Neural cell (in vitro differentiated cells): ENCODE results near the gene ALKBH6. TPM values are rescaled to one million over a fixed set of nuclear protein-coding genes. Genes with fewer than 3 reads are reported as not detected.

ENCODE experiments used
- H2AFZ ChIP-seq: fragments of 200-600, 300-800 bp; sonication (generic), shearing (Covaris generic); 2 replicates; pipeline ENCODE4 v1.6.0; 2014; ENCODE audit warnings: low read depth, mild to moderate bottlenecking, antibody characterized with exemption, low read length, moderate library complexity
- H3F3A ChIP-seq: fragments of 200-600 bp; shearing (Covaris generic); 2 replicates; pipeline ENCODE4 v1.6.1; 2016; ENCODE audit warnings: mild to moderate bottlenecking, moderate library complexity, mixed read lengths, antibody characterized with exemption, low read length; ENCODE audit not compliant: insufficient read depth, poor library complexity, severe bottlenecking
- H3K27ac ChIP-seq: fragments of 200-600, 300-800 bp; sonication (generic), shearing (Covaris generic); 2 replicates; pipeline ENCODE4 v1.5.1; 2014; ENCODE audit warnings: mild to moderate bottlenecking, low read length, moderate library complexity
- H3K27me3 ChIP-seq: fragments of 300-800, 200-600 bp; sonication (generic), shearing (Covaris generic); 2 replicates; pipeline ENCODE4 v1.6.0; 2014; ENCODE audit warnings: mild to moderate bottlenecking, low read depth, low read length, moderate library complexity; ENCODE audit not compliant: insufficient read depth
- H3K36me3 ChIP-seq: fragments of 300-800, 200-600 bp; sonication (generic), shearing (Covaris generic); 2 replicates; pipeline ENCODE4 v1.5.1; 2014; ENCODE audit warnings: mild to moderate bottlenecking, antibody characterized with exemption, low read length, moderate library complexity; ENCODE audit not compliant: insufficient read depth
- H3K4me2 ChIP-seq: fragments of 300-800, 200-600 bp; sonication (generic), shearing (Covaris generic); 2 replicates; pipeline ENCODE4 v1.6.0; 2014; ENCODE audit warnings: mild to moderate bottlenecking, low read length
- H3K4me3 ChIP-seq: fragments of 300-800, 200-600 bp; sonication (generic), shearing (Covaris generic); 2 replicates; pipeline ENCODE4 v1.5.1; 2014; ENCODE audit warnings: mild to moderate bottlenecking, low read length, moderate library complexity
- H3K79me2 ChIP-seq: fragments of 200-600 bp; shearing (Covaris generic); replicated peaks from 2 replicates; pipeline ENCODE4 v1.6.0; 2014; ENCODE audit warnings: mild to moderate bottlenecking, low read length, moderate library complexity; ENCODE audit not compliant: insufficient read depth
- H3K9ac ChIP-seq: fragments of 300-800, 200-600 bp; sonication (generic), shearing (Covaris generic); 2 replicates; pipeline ENCODE4 v1.6.1; 2016; ENCODE audit warnings: mild to moderate bottlenecking, low read length, mixed read lengths
- H3K9me2 ChIP-seq: fragments of 200-600 bp; shearing (Covaris generic); 2 replicates; pipeline ENCODE4 v1.6.1; 2016; ENCODE audit warnings: mild to moderate bottlenecking, low read length, mixed read lengths; ENCODE audit not compliant: insufficient read depth
- H3K9me3 ChIP-seq: fragments of 200-600, 300-800 bp; sonication (generic), shearing (Covaris generic); 2 replicates; pipeline ENCODE4 v1.6.1; 2016; ENCODE audit warnings: mild to moderate bottlenecking, mixed run types, low read length, moderate library complexity, mixed read lengths
- H4K20me1 ChIP-seq: fragments of 200-600 bp; shearing (Covaris generic); 2 replicates; pipeline ENCODE4 v1.6.1; 2016; ENCODE audit warnings: mild to moderate bottlenecking, mixed run types; ENCODE audit not compliant: insufficient read depth
- CTCF ChIP-seq: fragments of 450-650 bp; IDR thresholded peaks from 2 replicates; pipeline ENCODE4 v1.5.1; 2014; ENCODE audit warnings: antibody characterized with exemption, mild to moderate bottlenecking, moderate library complexity; ENCODE audit not compliant: poor library complexity, severe bottlenecking
- EP300 ChIP-seq: fragments of 450-650 bp; conservative IDR thresholded peaks from 2 replicates; pipeline ENCODE4 v1.6.1; 2014; ENCODE audit warnings: antibody characterized with exemption, mild to moderate bottlenecking, moderate library complexity; ENCODE audit not compliant: poor library complexity, severe bottlenecking
- EZH2 ChIP-seq: fragments of 200-600, 300-800 bp; shearing (Covaris generic), sonication (generic); IDR thresholded peaks from 2 replicates; pipeline ENCODE4 v1.6.1; 2014; ENCODE audit warnings: antibody characterized with exemption, low read length, borderline replicate concordance, mild to moderate bottlenecking; ENCODE audit not compliant: insufficient read depth, poor library complexity, severe bottlenecking
- MXI1 ChIP-seq: fragments of 450-650 bp; conservative IDR thresholded peaks from 2 replicates; pipeline ENCODE4 v1.6.1; 2014; ENCODE audit warnings: antibody characterized with exemption, mild to moderate bottlenecking; ENCODE audit not compliant: poor library complexity, severe bottlenecking
- POLR2AphosphoS5 ChIP-seq: IDR thresholded peaks from 2 replicates; pipeline ENCODE4 v1.6.1; 2012
- RAD21 ChIP-seq: fragments of 450-650 bp; conservative IDR thresholded peaks from 2 replicates; pipeline ENCODE4 v1.6.1; 2014; ENCODE audit warnings: antibody characterized with exemption, mild to moderate bottlenecking, moderate library complexity
- REST ChIP-seq: IDR thresholded peaks from 2 replicates; pipeline ENCODE4 v1.6.1; 2012; ENCODE audit warnings: borderline replicate concordance
- SMC3 ChIP-seq: fragments of 450-650 bp; conservative IDR thresholded peaks from 2 replicates; pipeline ENCODE4 v1.6.1; 2014; ENCODE audit warnings: antibody characterized with exemption, mild to moderate bottlenecking, moderate library complexity; ENCODE audit not compliant: poor library complexity
- TAF1 ChIP-seq: IDR thresholded peaks from 2 replicates; pipeline ENCODE4 v1.6.1; 2012; ENCODE audit warnings: low read depth
- polyA plus RNA-seq: library from polyadenylated mRNA; depleted of rRNA; stranded (reverse); fragments of >200 nt; gene quantifications from 2 replicates; pipeline ENCODE4 v1.2.3, GENCODE V29; 2014

Gene ALKBH6
- polyA plus RNA-seq, 1 donor from 2014 or later = 45.6 TPM

GRCh38 chr19:36003284-36003683, 10.7 kb downstream of the ALKBH6 start:
- no peaks in the 10 kb centered on the region for H3F3A ChIP-seq
- H3K9me2 ChIP-seq = no peaks in the 10 kb centered on the region
- H3K27me3 ChIP-seq = no peaks in the 10 kb centered on the region
- H2AFZ ChIP-seq = no peak overlapping the region
- H4K20me1 ChIP-seq = no peaks in the 10 kb centered on the region
- H3K4me2 ChIP-seq = no peak overlapping the region
- no peak for TF ChIP-seq SMC3
- TF ChIP-seq TAF1 = no peak
- TF ChIP-seq EZH2 = no peak
- TF ChIP-seq EP300 = no peak
- TF ChIP-seq POLR2AphosphoS5 = no peak
- no peak for TF ChIP-seq REST
- no peak for TF ChIP-seq CTCF
- TF ChIP-seq MXI1 = no peak
- TF ChIP-seq RAD21 = no peak
- H3K4me3 ChIP-seq = no peak overlapping the region
- H3K79me2 ChIP-seq = no peaks in the 10 kb centered on the region
- H3K27ac ChIP-seq = no peak overlapping the region
- H3K36me3 ChIP-seq = no peaks in the 10 kb centered on the region
- H3K9me3 ChIP-seq = no peaks in the 10 kb centered on the region
- no peak overlapping the region for H3K9ac ChIP-seq

- no peak overlapping the region for H3K27ac ChIP-seq
- no peaks in the 10 kb centered on the region for H3K9me2 ChIP-seq
- H3F3A ChIP-seq = no peaks in the 10 kb centered on the region
- H3K36me3 ChIP-seq = no peaks in the 10 kb centered on the region
- H3K27me3 ChIP-seq = no peaks in the 10 kb centered on the region
- peaks cover 2% of the 10 kb centered on the region for H3K79me2 ChIP-seq
- H3K4me2 ChIP-seq = no peak overlapping the region
- no peak overlapping the region for H2AFZ ChIP-seq
- no peak overlapping the region for H3K9ac ChIP-seq
- H3K9me3 ChIP-seq = no peaks in the 10 kb centered on the region
- H4K20me1 ChIP-seq = no peaks in the 10 kb centered on the region
- TF ChIP-seq POLR2AphosphoS5 (no peak), TAF1 (no peak), RAD21 (no peak), SMC3 (no peak), REST (no peak), EZH2 (no peak), CTCF (no peak), EP300 (no peak), MXI1 (no peak)
- H3K4me3 ChIP-seq = no peak overlapping the region
These were observed 12.4 kb downstream of the ALKBH6 start for GRCh38 chr19:36001605-36002004.
